PC-3 (cell line): Measurements from ENCODE around the gene RASL12. TPM values are rescaled to one million over a fixed set of nuclear protein-coding genes. Genes with fewer than 3 reads are reported as not detected.
A peak's percentile ranks its signal among the peaks of the same experiment; 100 is the strongest.

ENCODE experiments used
- ATAC-seq: fragments of 200-7000 bp; cut with Tn5 transposase; 2 replicates; pipeline ENCODE4 v1.9.1; 2020; ENCODE audit warnings: mild to moderate bottlenecking, moderate library complexity
- BruUV-seq: library from RNA; stranded (reverse); fragments of 400-500 nt; replicated peaks from 2 replicates; lab custom pipeline; 2021; lab: Mats Ljungman, UMichigan
- CTCF ChIA-PET: fragments of 300-600 bp; sonication (Branson Sonifier 250); formaldehyde crosslinking; loops from one replicate; lab custom pipeline; 2022; ENCODE audit warnings: antibody characterized with exemption; lab: Charles Lee
- POLR2A ChIA-PET: fragments of 300-600 bp; sonication (Branson Sonifier 250); formaldehyde crosslinking; loops from one replicate; lab custom pipeline; 2022; ENCODE audit warnings: antibody characterized with exemption; ENCODE audit not compliant: unreplicated experiment; lab: Charles Lee
- DNase-seq: peaks from one replicate; pipeline ENCODE4 v3.0.0-alpha.2; 2015
- H2AFZ ChIP-seq: fragments of 300-600 bp; sonication (generic); 2 replicates; pipeline ENCODE4 v1.6.0; 2016; ENCODE audit warnings: antibody characterized with exemption, low read length
- H3F3A ChIP-seq: fragments of 300-600 bp; sonication (generic); one replicate; pipeline ENCODE4 v1.6.0; 2017; ENCODE audit warnings: antibody characterized with exemption, low read length, control low read depth, mild to moderate bottlenecking; ENCODE audit not compliant: unreplicated experiment
- H3K27ac ChIP-seq: fragments of 300-600 bp; sonication (generic); 2 replicates; pipeline ENCODE4 v1.5.1; 2016; ENCODE audit warnings: mild to moderate bottlenecking, low read length
- H3K27me3 ChIP-seq: fragments of 300-600 bp; sonication (generic); 2 replicates; pipeline ENCODE4 v1.6.1; 2016; ENCODE audit warnings: low read length, mixed read lengths
- H3K36me3 ChIP-seq: fragments of 300-600 bp; sonication (generic); 2 replicates; pipeline ENCODE4 v1.6.1; 2016; ENCODE audit warnings: low read depth, mixed run types, low read length, mixed read lengths
- H3K4me1 ChIP-seq: fragments of 300-600 bp; sonication (generic); 2 replicates; pipeline ENCODE4 v1.5.1; 2016; ENCODE audit warnings: low read length; ENCODE audit not compliant: insufficient read depth
- H3K4me2 ChIP-seq: fragments of 300-600 bp; sonication (generic); 2 replicates; pipeline ENCODE4 v1.6.0; 2016; ENCODE audit warnings: low read length
- H3K4me3 ChIP-seq: fragments of 300-600 bp; sonication (generic); 2 replicates; pipeline ENCODE4 v1.5.1; 2016; ENCODE audit warnings: mild to moderate bottlenecking, low read length, mixed read lengths
- H3K79me2 ChIP-seq: fragments of 300-600 bp; sonication (generic); 2 replicates; pipeline ENCODE4 v1.6.1; 2017; ENCODE audit warnings: low read length, mixed read lengths
- H3K9ac ChIP-seq: fragments of 300-600 bp; sonication (generic); 2 replicates; pipeline ENCODE4 v1.6.0; 2016; ENCODE audit warnings: mild to moderate bottlenecking, low read length
- H3K9me2 ChIP-seq: fragments of 300-600 bp; sonication (generic); replicated peaks from 2 replicates; pipeline ENCODE4 v1.6.1; 2016; ENCODE audit warnings: mixed run types, low read length, mixed read lengths
- H3K9me3 ChIP-seq: fragments of 300-600 bp; sonication (generic); 2 replicates; pipeline ENCODE4 v1.6.1; 2016; ENCODE audit warnings: low read length, mixed read lengths
- H4K20me1 ChIP-seq: fragments of 300-600 bp; sonication (generic); 2 replicates; pipeline ENCODE4 v1.6.1; 2016; ENCODE audit warnings: low read length, mixed read lengths
- EZH2 ChIP-seq: fragments of 300-600 bp; sonication (generic); IDR thresholded peaks from one replicate; pipeline ENCODE4 v1.6.1; 2017; ENCODE audit warnings: antibody characterized with exemption, mild to moderate bottlenecking, low read length; ENCODE audit not compliant: unreplicated experiment
- EZH2phosphoT487 ChIP-seq: fragments of 300-600 bp; sonication (generic); IDR thresholded peaks from 2 replicates; pipeline ENCODE4 v1.6.1; 2018; ENCODE audit warnings: mild to moderate bottlenecking, antibody characterized with exemption, low read length, borderline replicate concordance
- intact Hi-C: fragments of 100-400 bp; cut with micrococcal nuclease; formaldehyde crosslinking; loops from 2 replicates; pipeline ENCODE4 v1.9.0; 2023
- total RNA-seq: library from RNA; depleted of rRNA; stranded (reverse); fragments of >200 nt; gene quantifications from 2 replicates; pipeline ENCODE4 v1.2.3, GENCODE V29; 2014
- TF ChIP-seq, protein P1 (sequence below): fragments of 300-600 bp; sonication (generic); conservative IDR thresholded peaks from 2 replicates; pipeline ENCODE4 v1.5.1; 2017; ENCODE audit warnings: antibody characterized with exemption, low read depth, mild to moderate bottlenecking, low read length

RASL12 gene
- total RNA-seq, 1 experiment from 2014 or later = not detected

DNA sequence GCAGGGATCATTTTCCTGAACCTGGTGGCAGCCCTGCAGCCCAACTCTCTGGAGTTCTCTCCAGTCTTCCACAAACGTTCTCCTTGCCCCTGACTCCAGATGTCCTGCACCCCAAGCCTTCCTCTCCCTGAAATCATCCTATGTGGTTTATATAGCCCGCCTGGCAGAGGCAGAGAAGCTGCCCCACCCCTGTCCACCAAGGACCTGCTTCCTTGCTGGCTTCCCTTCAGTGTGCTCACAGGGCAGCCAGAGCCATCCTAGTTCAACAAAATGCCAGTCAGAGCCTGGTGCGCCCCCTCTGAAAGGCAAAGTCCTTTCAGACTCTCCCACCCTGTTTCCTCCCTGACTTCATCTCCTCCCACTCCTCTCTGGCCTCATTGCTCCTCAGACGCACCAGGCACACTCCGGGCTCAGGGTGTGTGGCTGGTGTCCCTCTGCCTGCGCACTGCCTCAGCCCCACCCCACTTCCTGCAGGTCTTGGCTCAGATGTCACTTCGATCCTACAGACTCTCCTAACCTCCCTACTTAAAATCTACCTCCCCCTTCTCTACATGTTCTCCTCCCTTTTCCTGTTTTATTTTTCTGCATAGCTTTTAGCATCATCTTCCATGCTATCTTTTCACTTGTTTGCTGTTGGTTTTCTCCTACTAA is 14.6 kb upstream of the RASL12 start:
- peak; percentile 73 for ATAC-seq
- Histone ChIP-seq H3K27me3 (no peaks in the 10 kb centered on the region), H4K20me1 (no peaks in the 10 kb centered on the region), H3K4me1 (no peaks in the 10 kb centered on the region), H3K9me2 (no peaks in the 10 kb centered on the region), H3K9me3 (no peaks in the 10 kb centered on the region), H3F3A (no peaks in the 10 kb centered on the region), H3K79me2 (no peaks in the 10 kb centered on the region), H3K4me3 (no peak overlapping the region), H3K9ac (no peak overlapping the region), H3K27ac (no peak overlapping the region), H3K36me3 (no peaks in the 10 kb centered on the region), H3K4me2 (peak overlapping the region; percentile 35), H2AFZ (peak overlapping the region; percentile 33; the same call in 1 of the 2 replicates)
- peak; percentile 5 for DNase-seq
- CTCF ChIA-PET = no interaction called here
- BruUV-seq = no TSS peak
- TF ChIP-seq EZH2 (no peak), EZH2phosphoT487 (no peak)
- TF ChIP-seq, protein P1, sequence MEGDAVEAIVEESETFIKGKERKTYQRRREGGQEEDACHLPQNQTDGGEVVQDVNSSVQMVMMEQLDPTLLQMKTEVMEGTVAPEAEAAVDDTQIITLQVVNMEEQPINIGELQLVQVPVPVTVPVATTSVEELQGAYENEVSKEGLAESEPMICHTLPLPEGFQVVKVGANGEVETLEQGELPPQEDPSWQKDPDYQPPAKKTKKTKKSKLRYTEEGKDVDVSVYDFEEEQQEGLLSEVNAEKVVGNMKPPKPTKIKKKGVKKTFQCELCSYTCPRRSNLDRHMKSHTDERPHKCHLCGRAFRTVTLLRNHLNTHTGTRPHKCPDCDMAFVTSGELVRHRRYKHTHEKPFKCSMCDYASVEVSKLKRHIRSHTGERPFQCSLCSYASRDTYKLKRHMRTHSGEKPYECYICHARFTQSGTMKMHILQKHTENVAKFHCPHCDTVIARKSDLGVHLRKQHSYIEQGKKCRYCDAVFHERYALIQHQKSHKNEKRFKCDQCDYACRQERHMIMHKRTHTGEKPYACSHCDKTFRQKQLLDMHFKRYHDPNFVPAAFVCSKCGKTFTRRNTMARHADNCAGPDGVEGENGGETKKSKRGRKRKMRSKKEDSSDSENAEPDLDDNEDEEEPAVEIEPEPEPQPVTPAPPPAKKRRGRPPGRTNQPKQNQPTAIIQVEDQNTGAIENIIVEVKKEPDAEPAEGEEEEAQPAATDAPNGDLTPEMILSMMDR = no peak
- POLR2A ChIA-PET = no interaction called here
- intact Hi-C loops = no loop called here

DNA sequence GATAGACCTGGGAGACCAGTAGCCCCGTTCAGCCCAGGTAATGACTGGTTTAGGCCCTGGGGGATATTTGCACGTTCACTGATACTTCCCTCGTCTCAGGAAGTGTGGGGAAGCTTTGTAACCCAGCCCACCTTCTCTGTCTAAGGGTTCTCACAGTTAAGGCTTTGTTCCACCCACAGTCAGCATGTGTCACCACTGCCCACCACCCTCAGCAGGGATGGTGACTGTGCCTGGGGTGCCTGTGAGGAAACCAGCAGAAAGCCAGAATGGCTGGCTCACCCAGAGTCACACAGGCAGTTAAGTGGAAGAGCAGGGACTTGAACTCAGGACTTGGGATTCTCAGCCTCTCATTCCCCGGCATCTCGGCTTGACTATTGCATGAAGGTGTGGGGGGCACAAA is 14.0 kb upstream of the RASL12 start:
- Histone ChIP-seq H3K79me2 (no peaks in the 10 kb centered on the region), H3F3A (no peaks in the 10 kb centered on the region), H3K27me3 (no peaks in the 10 kb centered on the region), H3K9me3 (no peaks in the 10 kb centered on the region), H3K36me3 (no peaks in the 10 kb centered on the region), H4K20me1 (no peaks in the 10 kb centered on the region), H3K27ac (no peak overlapping the region), H3K9ac (no peak overlapping the region), H2AFZ (no peak overlapping the region), H3K9me2 (no peaks in the 10 kb centered on the region), H3K4me3 (no peak overlapping the region), H3K4me1 (no peaks in the 10 kb centered on the region), H3K4me2 (no peak overlapping the region)
- ChIA-PET POLR2A (no interaction called here), CTCF (no interaction called here)
- DNase-seq = peak; percentile 17
- ATAC-seq = no peak
- TF ChIP-seq EZH2phosphoT487 (no peak), EZH2 (no peak)
- TF ChIP-seq, protein P1 = no peak
- intact Hi-C loops = no loop called here
- BruUV-seq = no TSS peak

DNA sequence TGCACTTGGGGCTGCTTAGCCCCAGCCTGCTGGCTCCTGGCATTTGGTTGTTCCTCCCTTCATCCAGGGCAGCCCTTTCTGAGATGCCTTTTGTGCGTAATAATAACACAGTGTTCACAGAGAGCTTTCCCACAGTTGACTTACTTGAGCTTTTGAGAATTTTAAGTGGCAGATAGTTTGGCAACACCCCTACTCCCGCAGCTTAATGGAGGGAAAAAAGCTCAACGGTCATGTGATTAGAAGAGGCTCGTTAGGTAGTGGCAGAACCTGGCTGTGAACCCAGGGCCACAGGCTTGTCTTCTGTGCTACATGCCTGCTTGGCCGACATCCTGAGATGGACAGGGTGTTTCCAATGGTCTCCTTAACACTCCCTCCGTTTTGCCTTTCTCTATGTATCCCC is 13.5 kb upstream of the RASL12 start:
- H3K9me3 ChIP-seq = no peaks in the 10 kb centered on the region
- H2AFZ ChIP-seq = no peak overlapping the region
- no peaks in the 10 kb centered on the region for H3K79me2 ChIP-seq
- no peak overlapping the region for H3K4me3 ChIP-seq
- no peak for DNase-seq
- no peaks in the 10 kb centered on the region for H3K4me1 ChIP-seq
- ATAC-seq = no peak
- H3K27me3 ChIP-seq = no peaks in the 10 kb centered on the region
- H3K4me2 ChIP-seq = no peak overlapping the region
- BruUV-seq = no TSS peak
- no peaks in the 10 kb centered on the region for H4K20me1 ChIP-seq
- ChIA-PET POLR2A (no interaction called here), CTCF (no interaction called here)
- intact Hi-C loops = no loop called here
- H3F3A ChIP-seq = no peaks in the 10 kb centered on the region
- no peak overlapping the region for H3K27ac ChIP-seq
- TF ChIP-seq EZH2 = no peak
- TF ChIP-seq, protein P1 = no peak
- no peak for TF ChIP-seq EZH2phosphoT487
- H3K9ac ChIP-seq = no peak overlapping the region
- no peaks in the 10 kb centered on the region for H3K9me2 ChIP-seq
- H3K36me3 ChIP-seq = no peaks in the 10 kb centered on the region
